H9 (cell line): ENCODE data around the gene FOXO6. TPM values are rescaled to one million over a fixed set of nuclear protein-coding genes. Genes with fewer than 3 reads are reported as not detected.

Experiments used
- DNase-seq: peaks from one replicate; pipeline ENCODE4 v3.0.0-alpha.2; 2017
- H2AFZ ChIP-seq: one replicate; pipeline ENCODE4 v1.6.1; 2013; ENCODE audit warnings: mild to moderate bottlenecking, low read length, control low read depth, moderate library complexity
- H2AK5ac ChIP-seq: 2 replicates; pipeline ENCODE4 v1.6.1; 2013; ENCODE audit warnings: low read length, control low read depth, mixed read lengths; ENCODE audit not compliant: insufficient read length
- H2BK120ac ChIP-seq: one replicate; pipeline ENCODE4 v1.6.1; 2013; ENCODE audit warnings: low read depth, mild to moderate bottlenecking, low read length, control low read depth, inconsistent platforms; ENCODE audit not compliant: poor library complexity, severe bottlenecking
- H2BK12ac ChIP-seq: 2 replicates; pipeline ENCODE4 v1.6.1; 2013; ENCODE audit warnings: low read length, control low read depth, mixed read lengths, low read depth; ENCODE audit not compliant: insufficient read length
- H2BK15ac ChIP-seq: 2 replicates; pipeline ENCODE4 v1.6.1; 2013; ENCODE audit warnings: low read depth, low read length, control low read depth
- H2BK20ac ChIP-seq: one replicate; pipeline ENCODE4 v1.6.1; 2013; ENCODE audit warnings: low read depth, mild to moderate bottlenecking, low read length, control low read depth, inconsistent platforms; ENCODE audit not compliant: poor library complexity, severe bottlenecking
- H2BK5ac ChIP-seq: 2 replicates; pipeline ENCODE4 v1.6.1; 2013; ENCODE audit warnings: low read length, control low read depth, mixed read lengths; ENCODE audit not compliant: insufficient read length
- H3K14ac ChIP-seq: 2 replicates; pipeline ENCODE4 v1.6.1; 2013; ENCODE audit warnings: low read length, control low read depth; ENCODE audit not compliant: insufficient read depth
- H3K18ac ChIP-seq: 2 replicates; pipeline ENCODE4 v1.6.1; 2013; ENCODE audit warnings: low read depth, mild to moderate bottlenecking, mixed read lengths, low read length, control low read depth; ENCODE audit not compliant: insufficient read length
- H3K23ac ChIP-seq: 2 replicates; pipeline ENCODE4 v1.6.1; 2013; ENCODE audit warnings: low read length, control low read depth, mixed read lengths, low read depth; ENCODE audit not compliant: insufficient read length
- H3K23me2 ChIP-seq: 2 replicates; pipeline ENCODE4 v1.6.1; 2013; ENCODE audit warnings: low read depth, mild to moderate bottlenecking, mixed read lengths, low read length, control low read depth; ENCODE audit not compliant: insufficient read length, poor library complexity, severe bottlenecking
- H3K27ac ChIP-seq: 2 replicates; pipeline ENCODE4 v1.5.1; 2013; ENCODE audit warnings: low read length, control low read depth, mixed read lengths, low read depth; ENCODE audit not compliant: insufficient read length
- H3K27me3 ChIP-seq: 2 replicates; pipeline ENCODE4 v1.6.1; 2013; ENCODE audit warnings: low read length, control low read depth, inconsistent platforms; ENCODE audit not compliant: insufficient read depth
- H3K4ac ChIP-seq: 2 replicates; pipeline ENCODE4 v1.6.1; 2013; ENCODE audit warnings: low read depth, mild to moderate bottlenecking, control low read depth, inconsistent platforms, low read length, moderate library complexity
- H3K4me1 ChIP-seq: 2 replicates; pipeline ENCODE4 v1.6.1; 2013; ENCODE audit warnings: low read length, control low read depth, inconsistent platforms; ENCODE audit not compliant: insufficient read depth
- H3K4me2 ChIP-seq: 2 replicates; pipeline ENCODE4 v1.6.1; 2013; ENCODE audit warnings: low read length, control low read depth, mixed read lengths; ENCODE audit not compliant: insufficient read length, insufficient read depth
- H3K56ac ChIP-seq: 2 replicates; pipeline ENCODE4 v1.6.1; 2013; ENCODE audit warnings: low read depth, mild to moderate bottlenecking, mixed read lengths, low read length, control low read depth; ENCODE audit not compliant: insufficient read length
- H3K79me1 ChIP-seq: 2 replicates; pipeline ENCODE4 v1.6.1; 2013; ENCODE audit warnings: low read depth, mild to moderate bottlenecking, moderate library complexity, low read length, control low read depth, inconsistent platforms; ENCODE audit not compliant: insufficient read depth, poor library complexity, severe bottlenecking
- H3K79me2 ChIP-seq: 2 replicates; pipeline ENCODE4 v1.6.1; 2013; ENCODE audit warnings: low read length, control low read depth, inconsistent platforms; ENCODE audit not compliant: insufficient read depth
- H3K9ac ChIP-seq: 2 replicates; pipeline ENCODE4 v1.6.1; 2013; ENCODE audit warnings: low read length, control low read depth, mixed read lengths; ENCODE audit not compliant: insufficient read length; ENCODE audit errors: extremely low read depth
- H3K9me3 ChIP-seq: one replicate; pipeline ENCODE4 v1.6.1; 2013; ENCODE audit warnings: low read depth, low read length, inconsistent platforms; ENCODE audit not compliant: control insufficient read depth
- H3T11ph ChIP-seq: one replicate; pipeline ENCODE4 v1.6.1; 2013; ENCODE audit warnings: mild to moderate bottlenecking, low read length, control low read depth, inconsistent platforms
- H4K20me1 ChIP-seq: one replicate; pipeline ENCODE4 v1.6.1; 2013; ENCODE audit not compliant: control insufficient read depth, insufficient read length, insufficient read depth
- H4K5ac ChIP-seq: 2 replicates; pipeline ENCODE4 v1.6.1; 2013; ENCODE audit warnings: low read depth, mild to moderate bottlenecking, mixed read lengths, low read length, control low read depth; ENCODE audit not compliant: insufficient read length
- H4K8ac ChIP-seq: replicated peaks from 2 replicates; pipeline ENCODE4 v1.6.1; 2013; ENCODE audit warnings: low read length, control low read depth, mixed read lengths, low read depth; ENCODE audit not compliant: insufficient read length
- H4K91ac ChIP-seq: 2 replicates; pipeline ENCODE4 v1.6.1; 2013; ENCODE audit warnings: low read depth, mild to moderate bottlenecking, moderate library complexity, mixed read lengths, low read length, control low read depth; ENCODE audit not compliant: insufficient read length
- H3K27ac Mint-ChIP-seq, 3 experiments: 2 replicates in 2 of 3; 3 replicates in 1 of 3; pipeline ENCODE4 v1.8.0; 2020 to 2021; ENCODE audit warnings: mixed read lengths in 3 of 3, mild to moderate bottlenecking in 1 of 3, moderate library complexity in 1 of 3
- H3K27me3 Mint-ChIP-seq: 2 replicates; pipeline ENCODE4 v1.8.0; 2021; ENCODE audit warnings: low read depth, mild to moderate bottlenecking, moderate library complexity, mixed read lengths
- H3K36me3 Mint-ChIP-seq, 3 experiments: 2 replicates in 2 of 3; 3 replicates in 1 of 3; pipeline ENCODE4 v1.8.0; 2020 to 2021; ENCODE audit warnings: low read depth in 3 of 3, mixed read lengths in 3 of 3; ENCODE audit not compliant: insufficient read depth in 1 of 3
- H3K4me1 Mint-ChIP-seq, 2 experiments: 2 replicates each; pipeline ENCODE4 v1.8.0; 2020; ENCODE audit warnings: mixed read lengths in 2 of 2
- H3K4me3 Mint-ChIP-seq, 2 experiments: 2 replicates in 1 of 2; 3 replicates in 1 of 2; pipeline ENCODE4 v1.8.0; 2020 to 2021; ENCODE audit warnings: mild to moderate bottlenecking in 2 of 2, mixed read lengths in 2 of 2, moderate library complexity in 1 of 2
- H3K9me3 Mint-ChIP-seq, 2 experiments: 2 replicates in 1 of 2; 3 replicates in 1 of 2; pipeline ENCODE4 v1.8.0; 2020; ENCODE audit warnings: mild to moderate bottlenecking in 2 of 2, mixed read lengths in 2 of 2, moderate library complexity in 1 of 2
- CTCF ChIP-seq: fragments of 200-600 bp; sonication (generic); conservative IDR thresholded peaks from 3 replicates; pipeline ENCODE4 v1.8.0; 2021; ENCODE audit warnings: antibody characterized with exemption, mild to moderate bottlenecking
- WGBS: extraction: QIAGEN DNeasy Blood & Tissue Kit; methylation state at CpG from one replicate; pipeline ENCODE4 v1.1.7; 2013; ENCODE audit warnings: missing lambda C conversion rate, low lambda C conversion rate, mixed read lengths; ENCODE audit not compliant: insufficient read length; ENCODE audit errors: extremely low coverage; 5-methylcytosine and 5-hydroxymethylcytosine counted together
- total RNA-seq: library from RNA; stranded (reverse); gene quantifications from 2 replicates; pipeline ENCODE4 v1.2.1, GENCODE V29; 2021

The FOXO6 gene
- total RNA-seq, 1 experiment from 2014 or later = 0.83 TPM

GRCh38 chr1:41355356-41355755 is 5.9 kb upstream of the FOXO6 start:
- WGBS = no CpG with 5 or more reads among the region's 1 CpG
- H3K4me3 Mint-ChIP-seq = no peak overlapping the region
- Histone ChIP-seq H3K18ac (no peak overlapping the region), H2AK5ac (no peak overlapping the region), H3K27ac (no peak overlapping the region), H3K79me1 (no peaks in the 10 kb centered on the region), H3K9ac (no peak overlapping the region), H3K23me2 (no peaks in the 10 kb centered on the region), H3K4me2 (no peak overlapping the region), H3K79me2 (no peaks in the 10 kb centered on the region), H2BK15ac (no peak overlapping the region), H4K5ac (no peak overlapping the region), H2AFZ (no peak overlapping the region), H3K56ac (no peak overlapping the region), H2BK12ac (no peak overlapping the region), H4K91ac (no peak overlapping the region), H3K14ac (no peak overlapping the region), H2BK5ac (no peak overlapping the region), H3T11ph (no peak overlapping the region), H4K20me1 (no peaks in the 10 kb centered on the region), H4K8ac (no peak overlapping the region), H2BK20ac (no peak overlapping the region), H2BK120ac (no peak overlapping the region), H3K27me3 (no peaks in the 10 kb centered on the region), H3K9me3 (no peaks in the 10 kb centered on the region), H3K4ac (no peak overlapping the region), H3K4me1 (no peaks in the 10 kb centered on the region; the same call in 1 of the 2 replicates), H3K23ac (no peak overlapping the region)
- H3K27me3 Mint-ChIP-seq = peaks cover 28% of the 10 kb centered on the region
- DNase-seq = no peak
- H3K4me1 Mint-ChIP-seq = peaks cover 33 to 38% of the 10 kb centered on the region in 2 experiments
- no peaks in the 10 kb centered on the region for H3K36me3 Mint-ChIP-seq
- TF ChIP-seq CTCF = no peak
- H3K27ac Mint-ChIP-seq = no peak overlapping the region
- no peaks in the 10 kb centered on the region; a peak in 1 of 5 replicates for H3K9me3 Mint-ChIP-seq
